ENCODE data around the gene TRIO.
A peak's percentile ranks its signal among the peaks of the same experiment; 100 is the strongest.

The TRIO gene

DNA sequence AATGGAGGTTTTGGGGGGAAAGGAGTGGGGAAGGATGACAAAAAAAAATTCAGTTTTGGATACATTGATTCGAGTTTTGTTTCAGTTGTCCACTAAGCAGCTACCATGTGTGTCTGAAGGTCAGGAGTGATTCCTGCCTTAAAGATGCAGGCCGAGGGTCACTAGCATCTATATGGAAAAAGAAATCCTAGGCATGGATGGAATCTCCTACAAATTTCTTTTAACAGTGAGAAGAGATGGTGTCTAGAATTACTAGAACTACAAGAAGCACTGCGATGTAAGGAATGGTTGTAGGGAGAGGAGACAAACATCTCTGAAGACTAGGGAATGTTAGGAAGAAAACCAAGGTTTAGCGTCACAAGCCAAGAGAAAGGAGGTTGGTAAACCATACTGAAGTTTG, 19.6 kb upstream of the TRIO start:
- no peak for DNase-seq (ENCODE audit: low read depth)

DNA sequence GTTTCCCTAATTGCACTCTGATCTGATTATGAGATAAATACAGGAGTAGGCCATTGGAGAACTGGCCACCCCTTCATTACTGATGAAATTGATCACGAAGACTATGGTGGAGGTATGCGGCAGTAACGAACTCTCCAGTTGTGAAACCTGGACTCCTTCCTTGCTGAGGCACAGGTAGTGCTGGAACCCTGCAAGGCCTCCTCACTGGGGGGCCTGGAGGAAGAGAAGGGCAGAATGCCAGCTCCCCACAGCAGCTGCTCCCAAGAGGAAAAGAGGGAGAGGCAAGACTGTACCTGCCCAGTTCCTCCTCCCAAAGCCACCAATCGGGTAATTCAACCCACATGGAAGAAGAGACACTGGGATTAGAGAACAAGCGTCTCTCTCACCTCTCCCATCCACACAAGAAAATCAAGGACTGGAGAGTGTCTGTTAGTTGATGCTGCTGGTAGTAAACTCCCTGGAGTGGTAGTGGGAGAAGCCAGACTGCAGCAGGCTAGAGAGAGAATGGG, 19.1 kb upstream of the TRIO start:
- no peak for DNase-seq (ENCODE audit: low read depth)

DNA sequence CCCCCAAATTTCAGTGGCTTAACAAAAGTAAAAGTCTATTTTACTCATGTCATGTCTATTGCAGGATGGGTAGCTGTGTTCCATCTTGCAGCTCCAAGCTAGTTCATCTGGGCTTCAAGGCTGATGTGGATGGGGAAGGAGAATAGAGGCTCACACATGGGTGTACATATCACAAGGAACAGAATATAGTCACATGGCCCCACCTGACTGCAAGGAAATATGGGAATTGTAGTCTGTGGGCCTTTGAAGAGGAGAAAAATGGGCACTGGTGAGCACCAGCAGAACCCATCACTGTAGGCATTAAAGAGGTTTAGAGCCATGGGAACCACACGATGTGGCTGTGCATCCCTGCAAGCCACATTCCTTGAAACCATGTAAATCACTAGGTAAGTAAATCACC, 17.9 kb upstream of the TRIO start:
- no peak for DNase-seq (ENCODE audit: low read depth)

DNA sequence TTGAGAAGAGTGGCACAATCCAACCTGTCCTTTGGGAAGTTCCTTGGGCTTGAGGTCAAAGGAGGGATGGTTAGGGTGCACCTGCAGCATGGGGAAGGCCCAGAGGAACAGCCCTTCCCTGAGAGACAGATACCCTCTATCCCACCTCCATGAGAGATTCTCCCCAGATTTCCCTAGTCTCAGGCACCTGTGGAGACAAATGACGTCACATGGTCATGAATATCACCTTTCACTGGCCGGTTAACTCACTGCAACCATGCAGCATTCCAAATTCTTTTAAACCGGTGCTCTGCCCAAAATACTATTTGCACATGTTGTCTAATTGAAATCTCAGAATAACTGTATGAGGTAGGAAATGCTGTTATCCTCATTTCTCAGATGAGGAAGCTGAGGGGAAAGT, 15.6 kb upstream of the TRIO start:
- no peak for DNase-seq (ENCODE audit: low read depth)

DNA sequence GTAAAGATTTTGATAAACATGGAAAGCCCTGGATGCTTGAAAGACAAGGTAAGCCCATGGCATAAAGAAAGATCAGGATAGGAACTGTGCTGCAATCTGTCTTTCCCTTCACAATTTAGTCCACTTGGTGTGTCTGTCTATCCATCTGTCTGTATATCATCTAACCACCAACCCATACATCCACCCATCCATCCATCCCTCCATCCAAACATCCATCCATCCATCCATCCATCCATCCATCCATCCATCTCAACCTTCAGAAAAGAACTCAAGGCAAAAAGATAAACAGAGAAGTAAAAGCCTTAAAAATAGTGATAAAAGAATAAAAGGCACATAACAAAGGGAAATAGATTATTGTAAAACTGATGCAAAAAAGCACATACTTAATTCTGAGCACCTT, 15.1 kb upstream of the TRIO start:
- DNase-seq (ENCODE audit: low read depth), result no peak

DNA sequence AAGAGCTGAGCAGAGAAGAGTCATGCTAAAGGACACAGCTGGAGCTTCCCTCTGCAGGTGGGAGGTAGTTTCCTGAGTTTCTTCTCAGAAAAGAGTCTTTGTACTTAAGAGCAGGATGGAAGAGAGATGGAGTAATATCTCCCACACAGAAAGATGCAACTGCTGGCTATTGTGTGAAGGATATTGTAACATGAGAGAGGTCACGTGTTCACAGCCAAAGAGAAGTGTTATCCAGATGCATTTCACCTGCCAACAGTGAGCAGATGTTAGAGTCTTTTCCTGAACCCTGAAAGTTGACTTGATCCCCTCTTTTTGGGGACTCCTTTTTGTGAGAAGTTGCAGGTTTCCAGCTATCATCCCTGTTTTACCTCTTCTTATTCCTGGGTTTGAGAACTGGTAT, 14.0 kb upstream of the TRIO start:
- no peak for DNase-seq (ENCODE audit: low read depth)

DNA sequence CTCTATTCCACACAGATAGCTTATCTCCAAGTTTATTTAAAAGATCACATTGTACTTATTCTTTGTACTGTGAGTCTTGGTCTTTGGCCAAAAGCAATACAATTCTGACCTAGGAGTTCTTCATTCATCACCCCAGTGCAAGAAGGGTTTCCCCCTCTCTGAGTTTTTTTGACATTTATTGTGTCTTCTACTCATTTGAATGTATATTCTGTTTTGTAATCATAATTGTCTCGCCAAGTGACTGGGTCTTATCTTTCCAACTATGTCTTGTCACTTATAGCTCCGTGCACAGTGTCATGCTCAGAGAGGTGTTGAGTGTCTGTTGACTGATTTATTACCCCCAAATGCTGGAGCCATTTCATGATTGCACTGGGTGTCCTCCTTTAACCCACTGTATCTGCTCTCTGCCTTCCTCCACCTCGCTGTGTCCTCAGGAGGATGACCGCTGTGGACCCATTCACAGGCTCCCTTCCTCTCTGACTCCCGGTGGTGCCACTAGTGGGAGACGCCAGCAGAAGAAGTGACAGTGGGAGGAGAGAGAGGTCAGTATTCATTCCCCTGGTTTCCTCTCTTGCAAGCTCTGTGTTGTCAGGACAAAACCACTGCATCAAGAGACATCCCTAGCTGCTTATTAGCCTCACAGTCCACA, 11.2 kb upstream of the TRIO start:
- DNase-seq (ENCODE audit: low read depth), result no peak

DNA sequence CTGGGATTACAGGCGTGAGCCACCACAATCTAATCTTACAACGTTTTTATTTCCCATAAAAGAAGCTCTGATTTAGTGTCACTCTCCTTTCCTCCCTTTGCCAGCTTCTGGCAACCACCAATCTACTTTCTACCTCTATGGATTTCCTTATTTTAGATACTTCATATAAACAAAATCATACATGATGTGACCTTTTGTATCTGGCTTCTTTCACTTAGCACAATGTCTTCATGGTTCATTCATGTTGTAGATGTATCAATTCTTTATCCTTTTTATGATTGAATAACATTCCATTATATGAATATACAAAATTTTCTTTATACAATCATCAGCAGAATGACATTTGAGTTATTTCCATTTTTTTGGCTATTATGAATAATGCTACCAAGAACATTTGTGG, 9.7 kb upstream of the TRIO start:
- no peak for DNase-seq (ENCODE audit: low read depth)

DNA sequence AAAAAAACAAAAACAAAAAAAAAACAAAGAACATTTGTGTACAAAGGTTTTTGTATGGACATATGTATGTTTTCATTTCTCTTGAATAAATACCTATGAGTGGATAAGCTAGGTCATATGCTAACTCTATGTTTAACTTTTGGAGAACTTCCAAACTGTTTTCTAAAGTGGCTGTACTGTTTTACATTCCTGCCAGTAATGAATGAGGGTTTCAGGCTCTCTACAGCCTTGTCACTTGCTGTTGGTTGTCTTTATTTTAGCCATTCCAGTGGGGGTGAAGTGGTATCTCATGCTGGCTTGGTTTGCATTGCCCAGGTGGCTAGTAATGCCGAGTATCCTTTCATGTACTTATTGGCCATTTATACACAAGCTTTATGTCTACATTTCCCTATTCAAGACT, 9.1 kb upstream of the TRIO start:
- DNase-seq (ENCODE audit: low read depth), result no peak

DNA sequence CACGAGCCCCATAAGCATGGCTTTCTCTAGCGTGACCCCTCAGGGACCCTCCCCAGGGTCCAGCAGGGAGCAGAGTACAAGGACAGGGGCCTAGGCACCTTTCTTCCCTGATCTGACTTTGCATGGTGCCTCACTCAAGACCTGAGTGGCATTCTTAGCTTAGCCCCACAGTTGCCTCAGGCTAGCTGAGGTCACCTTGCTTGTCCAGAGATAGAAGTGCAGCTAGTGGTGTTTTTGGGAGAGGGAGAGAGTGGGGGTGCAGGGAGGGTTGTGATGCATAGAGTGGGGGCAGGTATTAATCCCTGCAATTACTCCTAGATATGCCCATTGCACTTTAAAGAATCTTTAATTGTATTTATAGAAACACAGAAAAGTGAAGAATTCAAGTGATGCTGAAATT, 8.4 kb upstream of the TRIO start:
- DNase-seq (ENCODE audit: low read depth), result no peak

DNA sequence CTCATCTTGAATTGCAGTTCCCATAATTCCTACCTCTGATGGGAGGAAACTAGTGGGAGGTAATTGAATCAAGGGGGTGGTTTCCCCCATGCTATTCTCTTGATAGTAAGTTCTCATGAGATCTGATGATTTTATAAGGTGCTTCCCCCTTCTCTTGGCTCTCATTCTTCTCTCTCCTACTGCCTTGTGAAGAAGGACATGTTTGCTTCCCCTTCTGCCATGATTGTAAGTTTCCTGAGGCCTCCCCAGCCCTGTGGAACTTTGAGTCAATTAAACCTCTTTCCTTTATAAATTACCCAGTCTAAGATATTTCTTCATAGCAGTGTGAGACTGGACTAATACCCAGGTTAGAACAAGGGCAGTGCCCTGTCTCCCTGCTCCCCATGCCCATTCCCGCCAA, 7.5 kb upstream of the TRIO start:
- DNase-seq (ENCODE audit: low read depth), result no peak

DNA sequence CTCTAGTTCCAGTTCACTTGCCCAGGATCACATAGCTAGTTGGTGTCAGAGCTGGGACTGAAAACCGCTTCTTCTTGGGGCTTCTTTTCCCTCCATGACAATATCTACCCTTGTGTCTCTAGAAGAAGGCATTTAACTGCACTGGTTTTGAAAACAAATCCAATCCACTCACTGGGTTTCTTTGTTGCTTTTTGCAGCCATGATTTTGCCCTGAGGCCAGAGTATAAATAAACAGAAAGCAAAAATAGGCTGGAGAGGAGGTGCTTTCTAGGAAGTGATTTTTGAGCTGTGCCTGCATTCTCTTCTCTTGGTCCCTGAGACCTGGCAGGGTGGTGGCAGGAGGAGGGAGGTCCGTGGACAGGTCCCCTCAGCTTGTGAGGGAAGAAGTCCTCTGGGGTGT, 6.9 kb upstream of the TRIO start:
- DNase-seq (ENCODE audit: low read depth), result no peak

DNA sequence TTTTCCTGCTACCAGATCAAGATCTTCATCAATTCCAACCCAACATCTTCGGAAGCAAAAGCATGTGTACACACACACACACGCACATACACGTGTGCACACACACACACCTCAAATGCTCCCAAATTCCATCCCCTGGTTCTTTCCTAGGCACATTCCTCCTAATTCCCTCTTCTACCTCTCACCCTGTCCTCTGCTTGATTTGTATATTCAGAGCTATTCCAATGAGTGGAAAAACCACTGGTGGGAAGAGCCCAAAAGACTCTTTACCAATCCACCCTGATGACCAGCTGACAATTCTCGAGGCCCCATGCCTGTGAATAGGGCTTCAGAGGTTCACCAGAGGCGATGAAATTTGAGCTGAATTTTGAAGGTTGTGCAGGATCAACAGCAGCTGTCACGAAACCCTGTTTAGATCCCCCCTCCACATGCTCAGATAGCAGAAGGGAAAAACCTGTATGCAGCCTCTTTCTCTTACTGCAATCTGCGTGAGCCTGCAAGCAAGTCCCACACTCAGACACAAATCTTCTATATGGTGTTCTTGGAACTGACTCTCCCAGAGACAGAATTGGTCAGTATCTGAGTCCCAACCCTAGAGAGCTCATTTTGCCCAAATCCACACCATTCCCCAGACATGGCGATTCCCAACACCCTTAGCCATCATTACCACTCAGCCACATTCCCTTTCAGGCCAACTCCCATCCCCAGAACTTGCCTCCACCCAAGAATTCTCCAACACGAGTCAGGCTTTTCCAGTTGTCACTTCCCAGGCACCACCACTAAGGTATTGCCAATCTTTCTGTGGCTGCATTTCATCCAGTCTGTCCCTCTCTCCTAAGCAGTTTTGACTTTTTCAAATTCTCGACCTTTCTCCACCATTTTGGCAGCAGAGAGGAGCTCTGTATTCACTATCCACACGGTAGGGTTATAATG, 4.3 kb upstream of the TRIO start:
- no peak for DNase-seq (ENCODE audit: low read depth)

DNA sequence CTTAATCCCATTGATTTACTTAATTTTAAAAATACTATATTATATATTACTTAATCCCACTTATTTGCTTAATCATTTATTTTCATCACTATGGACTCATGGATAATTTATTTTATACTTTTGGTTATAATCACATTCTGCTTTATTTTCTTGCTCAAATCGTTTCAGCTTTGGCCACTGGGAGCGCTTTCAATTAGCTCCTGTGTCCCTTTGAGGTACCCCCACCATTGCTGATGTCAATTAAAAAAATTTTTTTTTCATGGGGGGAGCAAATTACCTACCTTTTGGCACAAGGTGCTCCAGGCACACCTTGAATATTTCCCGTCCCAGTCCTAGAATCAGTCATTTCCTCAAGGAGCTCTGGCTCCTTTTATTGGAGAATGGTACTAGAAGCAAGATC, 1.4 kb upstream of the TRIO start:
- DNase-seq (ENCODE audit: low read depth), result no peak

DNA sequence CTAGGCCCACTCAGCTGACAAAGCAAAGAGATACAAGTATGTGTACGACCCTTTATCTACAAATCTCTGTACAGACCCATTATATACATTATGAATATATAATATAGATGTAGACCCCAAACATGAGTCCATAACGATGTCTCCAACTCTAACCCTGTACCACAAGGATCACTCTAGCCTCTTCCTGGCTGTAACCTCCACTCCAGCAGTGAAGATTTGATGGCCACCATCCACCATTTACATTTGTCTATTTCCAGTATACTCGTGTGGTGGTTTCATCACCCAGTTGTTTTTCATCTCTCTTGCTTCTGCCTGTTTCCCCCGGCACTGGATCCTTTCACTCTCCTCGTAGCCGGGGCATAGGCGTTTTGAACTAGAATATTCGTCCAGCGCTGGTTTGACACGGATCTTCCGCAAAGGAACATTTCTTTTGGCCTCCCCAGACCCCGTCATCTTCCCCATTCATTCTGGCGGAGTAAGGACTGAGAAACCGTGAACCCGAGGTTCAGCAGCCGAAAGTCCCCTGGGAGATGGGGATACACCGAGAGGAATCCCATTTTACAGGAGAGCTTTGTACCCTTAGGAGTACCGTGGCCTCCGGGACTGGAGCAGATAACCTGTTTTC, 828 bp upstream of the TRIO start:
- DNase-seq (ENCODE audit: low read depth), result no peak

DNA sequence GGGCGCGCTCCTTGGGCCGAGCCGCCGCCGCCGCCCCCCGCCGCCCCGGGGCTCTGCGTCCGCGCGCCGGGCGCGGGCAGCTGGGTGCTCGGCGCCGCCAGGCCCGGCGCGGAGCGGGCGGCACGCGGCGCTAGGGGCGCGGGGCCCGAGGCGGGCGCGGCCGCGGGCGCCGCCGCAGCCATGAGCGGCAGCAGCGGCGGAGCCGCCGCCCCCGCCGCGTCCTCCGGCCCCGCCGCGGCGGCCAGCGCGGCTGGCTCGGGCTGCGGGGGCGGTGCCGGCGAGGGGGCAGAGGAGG, 351 bp downstream of the TRIO start:
- peak; percentile 17 for DNase-seq (ENCODE audit: low read depth)

DNA sequence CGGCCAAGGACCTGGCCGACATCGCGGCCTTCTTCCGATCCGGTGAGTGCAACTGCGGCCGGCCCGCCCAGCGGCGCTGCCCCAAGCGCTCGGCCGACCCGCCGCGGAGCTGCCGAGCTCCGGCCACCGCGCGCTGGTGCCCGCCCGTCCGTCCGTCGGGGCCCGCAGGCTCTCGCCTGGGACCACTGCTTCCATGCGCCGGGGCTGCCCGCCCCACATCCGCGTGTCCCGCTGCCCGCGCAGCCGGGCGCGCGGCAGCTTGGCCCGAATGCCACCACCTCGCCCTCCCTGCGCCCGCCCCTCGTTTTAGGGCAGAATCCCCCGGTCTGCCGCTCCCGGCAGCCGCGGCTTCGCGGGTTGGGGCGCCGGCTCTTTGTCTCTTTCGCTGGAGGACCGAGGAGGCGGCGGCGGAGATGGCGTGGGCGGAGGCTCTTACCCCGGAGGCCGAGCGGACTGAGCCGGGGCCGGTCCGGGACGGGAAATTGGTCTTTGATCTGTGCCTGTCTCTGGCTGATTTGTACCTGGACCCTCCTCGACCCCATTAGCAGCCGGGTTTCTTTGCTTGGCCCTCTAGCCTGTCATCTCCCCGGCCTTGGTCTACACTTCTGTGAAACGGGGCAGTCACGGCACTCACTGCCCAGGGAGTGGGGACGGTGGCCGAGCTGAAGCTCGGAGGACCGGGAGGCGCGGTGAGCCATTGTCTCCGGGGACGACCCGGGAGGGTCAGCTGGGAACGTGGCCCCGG, 871 bp downstream of the TRIO start:
- DNase-seq (ENCODE audit: low read depth), result no peak

DNA sequence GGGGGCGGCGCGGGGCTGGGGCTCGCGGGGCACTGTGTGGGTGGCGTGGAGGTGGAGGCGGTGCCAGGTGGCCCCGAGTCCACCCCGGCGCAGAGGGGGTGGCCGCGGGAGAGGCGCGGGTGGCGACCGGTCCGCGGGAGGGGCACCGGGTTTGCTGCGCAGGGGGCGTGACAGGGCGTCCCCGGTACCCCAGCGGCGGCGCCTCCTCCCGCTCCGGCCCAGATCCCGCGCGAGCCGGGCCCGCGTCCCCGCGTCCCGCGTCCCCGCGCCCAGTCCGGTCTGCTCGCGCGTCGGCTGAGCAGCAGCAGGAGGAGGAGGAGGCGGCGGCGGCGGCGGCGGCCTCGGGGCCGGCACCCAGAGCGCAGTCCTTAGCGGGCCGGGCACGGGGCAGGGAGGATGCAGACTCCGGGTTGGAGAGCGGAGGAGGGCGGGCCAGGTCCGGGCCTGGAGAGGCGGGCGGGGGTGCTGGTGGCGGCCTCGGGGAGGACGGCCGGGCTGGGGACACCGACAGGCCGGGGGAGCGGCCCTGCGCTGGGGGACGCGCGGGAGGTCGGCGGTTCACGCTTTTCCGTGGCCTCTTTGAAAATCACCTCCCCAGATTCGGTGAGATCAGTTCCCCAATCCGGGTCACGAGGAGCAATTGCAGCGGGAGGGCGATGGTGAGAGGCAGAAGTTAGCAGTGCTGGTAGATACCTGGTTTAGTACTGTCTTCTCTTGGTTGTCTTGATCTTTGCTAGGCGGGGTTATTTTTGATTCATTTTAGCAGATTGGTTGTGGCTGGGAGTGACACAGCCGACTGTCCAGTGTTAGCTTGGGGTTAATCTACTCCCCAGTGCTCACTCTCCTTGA, 1.7 kb downstream of the TRIO start:
- DNase-seq (ENCODE audit: low read depth), result peak; percentile 63

DNA sequence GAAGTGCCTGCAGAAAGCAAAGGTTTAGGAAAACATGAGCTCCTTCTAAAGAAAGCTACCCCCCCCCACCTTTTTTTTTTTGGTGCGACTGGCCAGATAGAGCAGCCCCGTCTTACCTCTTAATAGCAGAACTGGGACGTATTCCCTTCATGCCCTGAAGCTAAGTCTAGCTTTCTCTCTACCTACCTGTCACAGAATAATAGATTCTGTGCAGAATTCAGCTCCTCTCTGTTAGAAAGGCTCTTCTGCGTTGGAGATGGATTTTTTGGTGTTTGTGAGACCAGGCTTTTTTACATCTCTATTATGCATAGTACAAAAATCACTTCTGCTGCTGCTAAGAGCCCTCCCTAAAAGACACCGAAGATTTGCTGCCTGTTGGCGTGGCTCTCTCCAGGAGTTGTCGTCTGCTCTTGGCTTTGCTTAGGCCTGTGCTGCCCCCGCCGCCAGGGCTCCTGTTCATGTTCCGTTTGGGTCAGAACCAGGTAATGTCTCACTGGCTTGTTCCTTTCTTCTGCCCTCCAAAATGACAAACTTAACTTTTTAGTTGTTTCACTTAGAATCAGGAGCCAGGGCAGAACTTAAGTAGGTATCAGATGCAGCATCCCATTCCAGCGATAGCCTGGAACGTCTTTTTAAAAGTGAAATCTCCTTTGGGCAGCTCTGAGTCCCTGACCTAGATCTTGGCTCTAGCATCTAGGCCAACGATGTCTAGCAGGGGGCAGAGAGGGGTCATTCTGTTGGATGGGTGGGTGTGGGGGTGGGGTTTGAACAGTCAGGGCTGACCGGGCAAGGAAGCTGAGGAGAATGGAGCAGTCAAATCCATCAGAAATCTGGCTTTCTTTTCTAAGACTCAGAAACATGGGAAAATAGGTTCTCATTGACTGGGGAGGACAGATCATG, 2.5 kb downstream of the TRIO start:
- DNase-seq (ENCODE audit: low read depth), result no peak

DNA sequence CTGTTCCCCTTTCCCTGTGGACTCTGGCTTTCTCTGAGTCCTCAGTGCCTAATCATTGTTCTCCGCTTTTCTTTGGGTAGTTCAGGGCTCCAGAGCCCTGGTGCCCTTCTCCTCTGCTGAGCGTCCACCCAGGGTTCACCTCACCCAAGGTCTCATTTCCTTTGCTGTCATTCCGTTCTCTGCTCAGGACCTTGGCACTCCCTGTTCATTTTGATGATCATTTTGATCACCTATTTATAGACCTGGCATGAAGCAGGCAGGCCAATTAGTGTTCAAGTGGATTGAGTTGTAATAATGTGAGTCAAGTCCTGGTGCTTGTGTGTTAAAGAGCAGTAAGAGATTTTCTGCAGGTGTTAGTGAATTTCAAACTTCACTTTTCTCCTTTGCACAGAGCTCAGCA, 3.6 kb downstream of the TRIO start:
- no peak for DNase-seq (ENCODE audit: low read depth)

DNA sequence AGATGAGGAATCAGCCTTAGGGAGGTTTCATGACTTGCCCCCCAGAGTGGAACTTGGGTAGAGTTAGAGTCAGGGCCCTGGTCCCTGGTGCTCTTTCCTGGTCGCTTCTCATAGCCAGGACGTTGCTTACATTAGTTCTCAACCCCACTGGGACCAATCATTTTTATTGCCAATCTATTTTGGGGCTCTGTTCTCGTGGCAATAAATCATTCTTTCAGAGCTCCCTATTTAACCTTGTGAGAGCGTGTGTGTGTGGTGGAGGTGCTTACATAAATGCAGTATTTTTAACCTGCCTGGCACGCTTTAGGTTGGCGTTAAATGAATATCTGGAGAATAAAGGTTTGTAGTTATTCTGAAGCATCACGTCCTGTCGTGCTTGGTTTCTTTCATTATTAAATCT, 4.1 kb downstream of the TRIO start:
- DNase-seq (ENCODE audit: low read depth), result no peak
